HG02759 (cell line): ENCODE measurements around the gene BIRC7.

ENCODE experiments used
- ATAC-seq: cut with Tn5 transposase; IDR thresholded peaks from one replicate; pipeline ENCODE4 v1.9.1; 2021; ENCODE audit warnings: mild to moderate bottlenecking, moderate library complexity; ENCODE audit not compliant: unreplicated experiment

Gene BIRC7

DNA sequence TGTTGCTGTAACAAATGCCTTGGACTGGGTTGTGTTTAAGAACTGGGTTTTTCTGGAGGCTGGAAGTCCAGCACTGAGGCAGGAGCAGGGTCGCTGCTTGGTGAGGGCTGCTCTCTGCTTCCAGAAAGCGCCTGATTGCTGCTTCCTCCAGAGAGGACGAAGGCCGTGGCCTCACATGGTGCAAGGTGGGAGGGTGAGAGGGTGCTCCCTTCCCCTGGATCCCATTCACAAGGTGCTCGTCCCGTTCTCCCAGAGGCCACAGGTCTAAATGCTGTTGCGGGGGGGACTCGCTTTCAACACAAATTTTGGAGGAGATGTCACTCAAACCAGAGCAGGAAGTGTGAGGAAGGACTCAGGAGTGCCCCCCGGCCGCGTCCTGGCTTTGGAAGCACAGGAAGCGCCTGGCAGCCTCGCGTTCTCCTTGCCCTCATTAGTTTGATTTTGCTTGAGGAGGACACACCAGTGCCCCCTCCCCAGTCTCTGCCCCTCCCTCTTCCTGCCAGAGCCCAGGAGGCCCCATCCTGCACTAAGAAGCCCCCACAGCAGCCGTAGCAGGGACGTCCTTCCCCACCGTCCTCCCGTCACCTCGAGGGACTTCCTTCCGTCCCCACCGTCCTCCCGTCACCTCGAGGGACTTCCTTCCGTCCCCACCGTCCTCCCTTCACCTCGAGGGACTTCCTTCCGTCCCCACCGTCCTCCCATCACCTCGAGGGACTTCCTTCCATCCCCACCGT lies 26.3 kb downstream of the BIRC7 start:
- no peak for ATAC-seq

DNA sequence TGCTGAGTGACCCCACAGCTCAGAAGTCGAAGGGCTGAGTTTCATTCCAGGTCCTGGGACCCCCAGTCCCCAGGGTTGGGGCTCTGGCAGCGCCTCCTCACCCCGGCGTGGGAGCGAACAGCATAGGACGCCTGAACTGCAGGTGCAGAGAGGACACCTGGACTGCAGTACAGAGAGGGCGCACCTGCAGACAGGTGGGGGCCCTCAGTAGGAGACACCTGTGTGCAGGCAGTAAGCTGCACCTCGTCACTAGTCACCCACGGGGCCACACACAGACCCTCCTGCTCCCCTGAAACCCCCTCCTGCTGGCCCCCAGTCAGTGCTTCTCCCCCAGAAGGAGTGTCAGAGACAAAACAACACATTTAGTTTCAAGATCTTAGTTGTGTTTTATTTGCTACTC lies 27.1 kb downstream of the BIRC7 start:
- ATAC-seq, result no peak

DNA sequence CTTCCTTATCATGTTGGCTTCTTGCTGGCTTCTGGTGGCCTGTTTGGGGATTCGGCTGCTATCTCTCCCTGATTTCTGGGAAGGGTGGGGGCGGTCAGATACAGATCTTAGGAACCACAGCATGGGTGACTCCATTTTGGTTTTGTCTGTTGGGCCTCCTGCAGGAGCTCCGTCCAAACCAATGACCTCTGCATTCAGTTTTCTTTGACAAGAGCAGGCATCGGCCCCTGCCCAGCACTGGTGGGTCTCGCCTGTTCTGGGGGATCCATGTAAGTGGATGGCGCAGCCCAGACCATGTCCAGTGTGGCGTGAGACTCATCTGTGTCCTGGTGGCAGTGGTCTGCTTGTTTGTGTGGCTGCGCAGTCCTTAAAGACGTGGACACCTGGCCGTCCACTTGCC lies 28.3 kb downstream of the BIRC7 start:
- no peak for ATAC-seq

DNA sequence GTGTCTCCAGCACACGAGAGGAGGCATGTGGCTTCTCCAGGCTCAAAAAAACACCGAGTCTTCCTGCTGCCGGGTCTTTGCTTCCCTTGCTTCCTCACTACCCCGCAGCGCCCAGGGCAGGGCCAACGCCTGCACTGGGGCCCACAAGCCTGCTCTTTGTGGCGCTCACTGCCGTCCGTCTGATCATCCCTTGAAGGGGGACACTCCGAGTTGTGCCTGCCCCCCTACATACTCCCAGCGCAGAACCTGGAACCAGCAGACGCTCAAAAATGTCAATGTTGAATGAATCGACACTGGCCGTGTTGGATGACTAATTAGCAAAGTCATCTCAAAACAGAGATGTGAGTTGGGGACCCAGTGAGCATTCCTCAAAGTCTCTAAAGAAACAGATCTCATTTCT lies 28.8 kb downstream of the BIRC7 start:
- no peak for ATAC-seq

DNA sequence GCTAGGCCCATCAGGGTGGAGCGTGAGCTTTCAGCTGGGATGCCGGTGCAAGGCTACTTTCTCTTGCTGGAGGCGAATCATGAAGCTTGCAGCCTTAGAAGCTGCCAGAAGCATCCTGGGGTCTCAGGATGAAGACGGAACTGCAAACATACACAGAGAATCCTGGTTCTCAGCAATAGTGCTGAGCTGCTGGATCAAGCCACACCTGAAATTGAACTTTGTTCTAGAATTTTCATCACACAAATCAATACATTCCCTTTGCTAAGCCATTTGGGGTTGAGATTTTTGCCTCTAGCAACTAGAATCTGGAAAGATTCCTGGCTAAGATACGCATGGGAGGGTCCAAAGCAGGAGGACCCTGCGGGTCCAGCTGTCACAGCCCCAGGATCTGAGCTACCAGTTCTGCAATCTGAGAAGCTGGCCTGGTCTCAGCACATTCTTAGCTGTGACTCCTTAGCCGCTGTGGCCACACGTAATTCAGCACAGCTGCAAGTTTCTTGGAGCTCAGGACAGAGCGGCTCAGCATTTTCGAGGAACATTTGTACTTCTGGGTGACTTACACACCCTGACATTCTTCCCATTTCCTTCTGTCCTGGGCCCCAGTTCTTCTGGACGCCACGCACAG lies 30.3 kb downstream of the BIRC7 start:
- no peak for ATAC-seq

DNA sequence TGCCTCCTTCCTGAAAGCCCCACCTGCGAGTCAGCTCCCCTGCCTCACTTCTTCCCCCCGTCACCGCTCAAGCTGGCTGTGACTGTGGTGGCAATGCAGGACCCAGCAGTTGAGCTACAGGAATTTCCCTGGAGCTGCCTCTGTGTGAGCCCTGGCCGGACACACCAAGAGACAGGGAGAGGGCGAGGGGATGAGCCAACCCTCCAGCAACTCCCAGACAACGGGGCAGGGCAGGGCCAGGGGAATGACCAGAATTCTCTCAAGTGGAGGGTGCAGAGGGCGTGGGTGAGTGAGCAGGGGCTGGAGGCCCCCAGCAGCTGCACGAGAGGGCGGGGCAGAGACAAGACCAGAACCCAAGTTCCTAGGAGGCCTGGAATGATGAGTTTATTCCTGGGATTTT lies 32.0 kb downstream of the BIRC7 start:
- no peak for ATAC-seq

DNA sequence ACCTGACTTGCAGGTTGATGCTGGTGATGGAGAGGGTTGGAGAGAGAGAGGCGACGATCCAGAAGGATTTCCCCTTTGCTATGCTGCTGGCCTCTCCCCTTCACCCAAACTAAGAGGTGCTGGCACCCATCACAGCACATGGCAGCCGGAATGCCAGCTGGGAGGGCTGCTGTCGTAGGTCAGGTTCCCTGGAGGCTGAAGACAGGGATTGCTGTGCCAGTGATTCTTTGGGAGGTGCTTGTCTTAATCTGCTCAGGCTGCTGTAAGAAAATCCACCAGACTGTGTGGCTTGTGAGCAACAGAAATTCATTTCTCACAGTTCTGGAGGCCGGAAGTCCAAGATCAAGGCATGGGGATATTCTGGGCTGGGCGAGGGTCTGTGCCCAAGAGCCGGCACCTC lies 32.6 kb downstream of the BIRC7 start:
- no peak for ATAC-seq

DNA sequence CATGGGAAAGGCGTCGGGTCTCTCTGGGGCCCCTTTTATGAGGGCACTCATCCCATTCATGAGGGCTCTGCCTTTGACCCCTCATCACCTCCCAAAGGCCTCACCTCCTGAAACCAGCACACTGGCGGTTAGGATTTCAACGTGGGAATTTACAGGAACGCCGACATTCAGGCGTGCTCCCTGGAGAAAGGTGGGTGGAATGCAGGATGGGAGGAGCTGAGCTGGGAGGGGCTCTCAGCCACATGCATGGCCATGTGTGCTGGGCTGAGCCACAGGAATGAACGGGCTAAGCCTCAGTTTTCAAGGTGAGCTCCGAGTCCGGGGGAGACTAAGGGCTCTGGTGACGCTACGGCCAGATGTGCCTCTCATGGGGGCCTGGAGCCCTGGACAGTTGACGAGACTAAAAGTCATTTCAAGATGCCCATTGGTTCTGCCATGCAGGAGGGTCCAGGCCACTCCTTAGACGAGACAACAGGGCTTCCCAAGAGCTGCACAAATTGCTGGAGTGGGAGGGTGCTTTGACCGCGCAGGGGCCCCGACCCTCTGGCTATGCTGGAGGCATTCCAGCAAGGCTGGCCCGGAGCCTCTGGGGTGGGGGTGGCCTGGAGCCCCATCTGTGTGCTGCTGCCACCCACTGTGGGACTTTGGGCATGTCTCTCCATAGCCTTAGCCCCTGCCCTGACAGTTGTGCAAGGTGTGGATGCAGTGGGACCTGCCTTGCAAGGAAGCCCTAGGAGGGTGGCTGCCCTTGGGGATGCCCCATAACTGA lies 33.1 kb downstream of the BIRC7 start:
- ATAC-seq, result no peak

DNA sequence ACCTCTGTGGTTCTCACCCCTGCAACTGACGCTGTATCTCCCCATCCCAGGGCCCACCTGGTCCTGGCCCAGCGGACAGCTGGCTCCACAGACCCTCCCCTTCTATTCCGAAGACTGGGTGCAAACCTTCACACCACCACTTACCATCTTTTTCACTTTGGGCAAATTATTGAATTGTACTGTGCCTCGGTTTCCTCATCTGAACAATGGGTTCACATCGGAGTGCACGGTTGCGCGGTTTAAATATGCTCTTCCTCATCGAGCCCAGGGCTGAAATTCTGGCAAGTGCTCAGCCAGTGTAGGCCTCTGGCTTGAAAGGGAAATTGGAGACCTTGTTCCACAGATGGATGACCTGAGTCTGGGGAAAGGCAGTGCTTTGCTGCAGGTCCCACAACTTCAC lies 34.0 kb downstream of the BIRC7 start:
- no peak for ATAC-seq

DNA sequence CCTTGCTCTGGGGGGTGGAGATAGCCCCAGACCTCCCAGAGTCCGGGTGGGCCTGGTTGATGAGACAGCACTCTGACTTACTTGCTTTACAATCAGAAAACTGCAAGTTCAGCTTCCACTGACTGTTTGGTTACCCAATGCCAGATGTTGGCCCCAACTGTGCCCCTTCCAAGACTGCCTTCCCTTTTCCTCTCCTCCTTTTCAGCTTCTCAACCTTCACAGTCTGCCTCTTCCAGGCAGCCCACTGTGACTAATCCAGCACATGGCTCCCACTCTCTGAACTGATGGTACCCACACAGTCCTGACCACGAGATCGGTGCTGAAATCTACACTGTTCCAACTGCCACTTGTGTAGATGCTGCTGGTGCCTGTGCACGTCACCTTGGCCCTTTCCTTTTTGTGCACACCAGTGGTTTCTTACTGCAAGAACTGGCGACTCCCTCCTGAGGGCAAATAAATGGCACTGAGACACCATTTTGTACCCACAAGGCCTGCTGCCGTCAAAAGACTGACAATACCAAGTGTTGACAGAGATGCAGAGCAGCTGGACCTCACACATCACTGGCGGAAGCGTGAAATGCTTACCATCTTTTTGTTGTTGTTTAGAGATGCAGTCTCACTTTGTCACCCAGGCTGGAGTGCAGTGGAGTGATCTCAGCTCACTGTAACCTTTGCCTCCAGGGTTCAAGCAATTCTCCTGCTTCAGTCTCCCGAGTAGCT lies 35.1 kb downstream of the BIRC7 start:
- ATAC-seq, result no peak

DNA sequence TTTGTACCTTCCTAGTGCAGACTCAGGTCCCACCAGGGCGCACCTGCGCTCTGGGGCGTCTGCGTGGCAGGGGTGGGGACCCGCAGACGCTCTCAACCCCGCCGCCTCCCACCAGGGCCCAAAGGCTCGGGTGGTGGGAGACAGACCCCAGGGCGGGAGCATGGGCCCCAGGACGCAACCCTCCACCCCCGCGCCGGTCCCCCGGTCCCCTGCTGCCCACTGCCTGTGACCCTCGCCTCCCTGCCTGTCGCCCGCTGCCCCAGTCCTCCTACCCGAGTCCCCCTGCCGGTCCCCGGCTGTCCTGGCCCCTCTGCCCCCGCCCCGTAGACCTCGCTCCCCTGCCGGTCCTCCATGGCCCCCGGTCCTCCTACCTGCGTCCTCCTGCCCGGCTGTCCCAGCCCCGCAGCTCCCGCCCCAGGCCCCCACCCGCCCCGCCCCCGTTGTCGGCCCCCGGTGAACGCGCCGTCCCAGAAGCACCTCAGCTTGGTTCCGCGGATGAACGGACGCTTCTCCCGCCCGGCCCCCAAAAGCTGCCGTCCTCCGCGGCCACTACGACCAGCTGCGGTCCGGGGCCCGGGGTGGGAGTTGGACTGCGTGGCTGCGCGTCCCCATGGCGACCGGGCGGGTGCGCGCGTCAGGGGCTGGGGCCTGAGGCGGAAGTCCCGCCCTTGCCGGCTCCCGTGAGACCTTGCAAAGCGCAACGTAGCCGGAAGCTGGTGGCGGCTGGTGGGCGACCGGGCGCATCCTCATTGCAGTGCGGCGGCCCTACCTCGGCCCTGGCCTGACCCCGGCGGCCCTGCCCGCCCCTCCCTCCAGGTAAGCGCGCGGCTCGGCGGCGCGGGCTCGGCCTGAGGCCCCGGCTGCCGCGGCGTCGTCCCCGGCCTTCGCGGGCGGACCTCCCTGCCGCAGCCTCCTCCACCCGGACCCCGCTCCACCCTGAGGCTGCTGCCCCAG lies 36.7 kb downstream of the BIRC7 start, which contains the start of gene ARFGAP1:
Gene ARFGAP1, plus strand, starts transcription at position 709 of the 954 bp plus-strand sequence. CDS start 2,768 bp downstream, outside the sequence.
- peak; percentile 95 for ATAC-seq

DNA sequence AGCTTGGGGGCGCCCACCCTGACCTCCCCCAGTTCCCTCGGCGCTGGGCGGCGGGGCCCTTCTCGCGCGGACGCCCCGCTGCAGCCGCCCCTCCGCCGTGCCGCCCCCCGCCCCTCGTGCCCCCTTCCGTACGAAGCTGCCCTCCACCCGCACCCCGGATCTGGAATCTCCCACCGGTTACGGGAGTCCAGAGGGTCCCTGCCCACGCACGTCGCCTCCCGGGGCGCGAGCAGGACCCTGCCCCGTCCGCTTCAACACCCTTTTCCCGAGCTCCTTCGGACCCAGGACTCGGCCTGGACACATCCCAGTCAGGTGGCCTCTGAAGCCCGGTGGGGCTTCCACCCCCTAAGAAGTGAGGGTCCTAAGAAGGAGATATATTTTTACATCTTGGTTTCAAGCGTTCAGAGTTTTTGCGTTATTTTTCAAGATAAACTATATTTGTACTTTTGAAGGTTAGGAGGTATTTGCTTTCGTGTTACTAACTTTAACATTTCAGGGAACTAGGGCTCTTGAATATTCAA lies 37.4 kb downstream of the BIRC7 start:
- no peak for ATAC-seq

DNA sequence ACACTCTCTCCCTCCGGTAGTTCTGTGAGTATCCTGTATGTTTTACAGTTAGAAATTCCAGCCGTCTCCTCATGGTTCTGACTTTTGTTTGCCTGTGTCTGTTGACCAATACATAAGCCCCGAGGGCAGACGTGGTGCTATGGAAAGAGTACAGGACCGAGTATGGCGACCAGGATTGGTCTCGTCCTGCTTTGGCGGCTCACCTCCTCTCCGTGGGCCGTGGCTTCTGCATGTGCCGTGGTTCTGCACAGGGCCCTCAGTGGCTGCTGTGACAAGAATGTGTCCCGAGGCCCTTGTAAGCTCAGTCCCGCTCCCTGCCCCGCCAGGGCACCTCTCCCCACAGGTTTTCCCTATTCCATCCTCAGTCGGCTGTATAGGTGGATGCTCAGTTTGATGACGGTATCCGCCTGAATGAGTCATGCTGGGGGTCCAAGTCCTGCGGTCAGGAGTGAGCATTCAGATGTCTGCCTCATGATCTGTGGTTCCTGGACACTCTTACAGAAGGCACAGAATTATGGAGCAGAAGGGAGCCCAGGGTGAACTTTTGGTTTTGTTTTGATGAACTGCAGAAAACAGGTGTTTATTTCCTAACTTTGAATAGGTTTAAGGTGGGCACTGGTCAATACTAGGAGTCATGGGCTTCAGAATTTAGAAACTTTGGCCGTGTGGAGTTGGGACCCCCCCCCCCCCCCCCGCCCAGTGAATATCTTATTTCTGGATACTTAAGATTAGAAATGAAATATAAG lies 38.1 kb downstream of the BIRC7 start:
- ATAC-seq, result no peak

DNA sequence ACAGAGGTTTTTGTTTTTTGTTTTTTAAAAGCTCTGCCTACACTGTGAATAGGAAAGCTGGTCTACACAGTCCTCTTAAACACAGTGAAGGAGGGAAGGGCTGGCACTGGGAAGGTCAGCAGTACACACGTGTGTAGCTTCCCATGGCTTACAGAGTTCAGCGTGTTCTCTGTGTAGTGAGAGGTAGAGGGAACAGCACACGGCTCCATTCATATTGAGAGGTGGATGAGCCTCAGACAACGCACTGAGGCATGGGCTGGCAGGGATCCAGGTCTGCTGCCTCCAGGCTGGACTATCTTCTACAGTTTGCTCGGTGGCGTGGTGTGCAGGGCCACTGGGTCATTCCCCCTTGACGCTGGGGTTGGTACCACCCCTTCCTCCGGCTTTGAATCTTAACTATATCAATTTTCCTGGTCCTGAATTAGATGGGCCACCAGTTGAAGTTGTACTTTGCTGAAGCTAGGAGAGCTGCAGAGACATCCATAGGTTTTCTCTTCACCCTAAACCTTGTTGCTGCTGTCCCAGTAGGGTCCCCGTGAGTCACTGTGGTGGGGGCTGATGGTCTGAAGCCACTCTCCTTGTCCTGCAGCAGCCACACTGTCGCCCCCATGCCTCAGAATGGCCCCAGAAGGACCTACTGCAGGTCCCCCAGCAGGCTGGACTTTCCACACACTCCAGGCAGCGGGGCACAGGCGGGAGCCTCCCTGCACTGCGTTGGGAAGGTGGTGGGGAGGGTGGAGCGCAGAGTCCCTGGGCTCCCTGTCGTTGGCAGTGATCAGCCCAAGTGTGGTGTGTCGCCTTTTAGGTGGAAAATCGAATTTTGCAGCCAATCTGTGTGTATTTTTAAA lies 38.9 kb downstream of the BIRC7 start:
- ATAC-seq, result no peak

DNA sequence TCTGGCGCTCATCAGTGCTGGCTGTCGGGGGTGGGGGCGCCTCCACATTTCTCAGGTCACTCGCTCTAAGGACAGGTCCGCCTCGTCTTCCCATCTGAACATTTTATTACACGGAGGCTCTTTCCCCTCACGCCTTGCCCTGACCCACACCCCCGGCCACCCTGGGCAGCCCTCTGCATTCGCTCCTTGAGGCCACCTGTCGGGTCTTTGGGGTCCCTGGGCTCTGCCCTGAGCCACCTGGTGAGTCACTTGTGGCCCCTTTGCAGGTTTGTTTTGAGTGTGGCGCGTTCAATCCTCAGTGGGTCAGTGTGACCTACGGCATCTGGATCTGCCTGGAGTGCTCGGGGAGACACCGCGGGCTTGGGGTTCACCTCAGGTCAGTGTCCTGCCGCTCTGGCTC lies 40.1 kb downstream of the BIRC7 start:
- ATAC-seq, result no peak

DNA sequence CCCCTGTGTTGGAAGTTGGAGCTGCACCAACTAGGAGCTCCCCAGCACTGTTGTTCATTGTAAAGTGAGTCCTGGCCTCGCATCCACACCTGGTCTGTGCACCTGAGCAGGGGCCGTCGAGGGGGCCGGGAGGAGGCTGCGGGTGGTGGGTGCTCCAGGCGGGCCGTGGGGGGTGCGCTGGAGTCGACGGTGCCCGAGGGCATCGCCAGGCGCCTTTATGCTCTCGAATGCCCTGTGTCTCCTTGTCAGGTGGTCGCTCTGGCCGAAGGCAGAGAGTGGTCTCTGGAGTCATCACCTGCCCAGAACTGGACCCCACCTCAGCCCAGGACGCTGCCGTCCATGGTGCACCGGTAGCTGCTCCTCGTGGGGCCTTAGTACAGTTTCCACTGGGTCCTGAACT lies 41.3 kb downstream of the BIRC7 start:
- ATAC-seq, result no peak

DNA sequence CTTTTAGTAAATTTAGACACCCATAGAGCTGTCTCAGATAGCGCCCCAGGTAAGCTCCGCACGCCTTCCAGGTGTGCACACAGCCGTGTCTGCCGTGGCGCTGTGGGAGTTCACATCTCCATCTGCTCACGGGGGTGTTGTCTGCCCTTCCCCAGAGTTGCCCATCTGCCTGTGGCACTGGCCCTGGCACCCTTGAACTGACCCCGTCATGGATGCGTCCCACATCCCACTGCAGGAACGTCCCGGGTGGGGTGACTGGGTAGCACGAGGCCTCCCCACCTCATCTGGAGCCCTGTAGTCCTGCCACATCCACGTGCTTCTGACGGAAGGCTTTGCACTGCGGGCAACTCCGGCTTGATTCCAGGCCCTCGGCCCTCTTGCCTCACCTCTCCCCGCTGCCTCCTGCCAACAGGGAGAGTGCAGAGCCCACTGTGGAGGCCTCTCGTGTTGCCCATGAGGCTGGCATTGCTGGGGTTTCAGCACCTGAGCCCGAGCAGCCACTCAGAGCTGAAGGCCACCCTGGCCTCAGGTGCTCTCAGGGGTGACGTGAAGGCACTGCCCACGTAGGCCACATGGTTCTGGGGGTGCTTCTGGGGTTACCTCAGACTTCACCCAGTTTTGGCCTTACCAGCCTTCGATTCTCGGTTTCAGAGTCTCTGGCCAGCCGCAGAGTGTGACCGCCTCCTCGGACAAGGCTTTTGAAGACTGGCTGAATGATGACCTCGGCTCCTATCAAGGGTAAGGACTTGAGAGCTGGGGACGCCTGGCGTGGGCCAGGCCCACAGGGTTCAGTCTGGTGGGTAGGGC lies 42.0 kb downstream of the BIRC7 start:
- no peak for ATAC-seq

DNA sequence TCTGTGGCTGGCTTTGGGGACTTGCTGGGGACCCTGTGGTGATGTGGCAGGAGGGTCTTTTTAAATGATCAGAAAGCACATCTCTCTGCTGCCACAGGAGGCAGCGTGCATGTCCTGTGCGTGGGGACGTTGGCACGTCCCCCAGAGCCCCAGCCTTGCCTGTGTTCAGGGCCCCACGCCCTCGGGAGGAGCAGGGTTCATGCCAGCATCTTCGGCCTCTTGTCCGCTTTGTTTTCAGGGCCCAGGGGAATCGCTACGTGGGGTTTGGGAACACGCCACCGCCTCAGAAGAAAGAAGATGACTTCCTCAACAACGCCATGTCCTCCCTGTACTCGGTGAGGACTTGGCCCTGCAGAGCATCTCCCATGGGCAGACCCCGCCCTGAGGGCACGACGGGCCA lies 43.0 kb downstream of the BIRC7 start:
- ATAC-seq, result no peak
